Measurements from ENCODE around the gene ZNF467. TPM values are rescaled to one million over a fixed set of nuclear protein-coding genes. Genes with fewer than 3 reads are reported as not detected.

Gene ZNF467
- total and polyA plus RNA-seq, 2 donors (not counting 3 experiments of a cell fraction or from before 2014, with no cell fraction given) = 4.2 to 8.9 TPM

DNA sequence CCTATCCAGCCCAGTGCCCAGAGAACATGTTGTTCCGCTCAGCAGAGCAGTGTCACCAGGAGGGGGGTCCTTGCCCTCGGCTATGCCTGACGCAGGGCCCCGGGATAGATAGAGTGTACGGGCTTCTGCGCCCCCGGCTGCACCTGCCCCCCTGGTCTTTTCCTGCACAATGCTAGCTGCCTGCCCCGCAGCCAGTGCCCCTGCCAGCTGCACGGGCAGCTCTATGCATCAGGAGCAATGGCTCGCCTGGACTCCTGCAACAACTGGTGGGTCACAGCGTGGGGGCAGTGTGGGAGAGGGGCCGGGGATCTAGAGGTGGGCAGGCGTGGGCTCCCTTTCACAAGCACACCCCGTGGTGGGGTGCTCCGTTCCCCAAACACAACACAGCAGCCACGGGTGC is 33.3 kb upstream of the ZNF467 start:
- no TSS peak for BruUV-seq (replicated peaks)
- H3K9ac ChIP-seq (replicated peaks; ENCODE audit: extremely low read depth, insufficient read depth, low read length) = no peak overlapping the region
- no peaks in the 10 kb centered on the region for H4K20me1 ChIP-seq (replicated peaks; ENCODE audit: control insufficient read depth, extremely low read depth, insufficient read depth, low read length)
- H3K27ac ChIP-seq (ENCODE audit: insufficient read depth, low read depth, low read length) = no peak overlapping the region
- CTCF ChIA-PET = interaction anchor here (0.6 to 3.0 kb wide), 19 partner anchors 9 to 1977 kb away, joined by 3 to 12 read pairs (median 4); partner anchors contain the start of gene ZNF862
- no peaks in the 10 kb centered on the region for H3K27me3 ChIP-seq (ENCODE audit: control insufficient read depth in 2 of 2, insufficient read depth in 2 of 2, low read length in 2 of 2)
- no peak overlapping the region for H3K4me2 ChIP-seq (ENCODE audit: insufficient read depth, low read length)
- H3K4me1 ChIP-seq (ENCODE audit: control insufficient read depth, extremely low read depth, insufficient read depth, low read length) = no peaks in the 10 kb centered on the region
- H3K9me3 ChIP-seq (replicated peaks; ENCODE audit: control insufficient read depth, insufficient read depth, low read length) = no peaks in the 10 kb centered on the region
- no peaks in the 10 kb centered on the region for H3K36me3 ChIP-seq (ENCODE audit: control insufficient read depth in 2 of 2, extremely low read depth in 1 of 2, insufficient read depth in 2 of 2, low read length in 2 of 2)
- DNase-seq (ENCODE audit: low read depth, low spot score) = no peak
- POLR2A ChIA-PET = no interaction called here
- H3K4me3 ChIP-seq (replicated peaks in 1 of 3; ENCODE audit: insufficient read depth in 1 of 3, low read depth in 1 of 3, low read length in 3 of 3) = no peak overlapping the region
- H2AFZ ChIP-seq (ENCODE audit: low read depth, low read length) = no peak overlapping the region
- TF ChIP-seq EZH2 (IDR thresholded peaks at IDR 0.05; ENCODE audit: borderline replicate concordance, low read depth, low read length, severe bottlenecking) (no peak), MYC (IDR thresholded peaks at IDR 0.05; ENCODE audit: low read depth, low read length) (no peak), POLR2AphosphoS5 (IDR thresholded peaks at IDR 0.05; ENCODE audit: insufficient read depth, low read depth, low read length) (no peak), JUN (IDR thresholded peaks at IDR 0.05; ENCODE audit: borderline replicate concordance, insufficient read depth, insufficient read length, low read depth) (no peak), GATA2 (IDR thresholded peaks at IDR 0.05; ENCODE audit: insufficient read depth, insufficient read length, low read depth, low read length) (no peak), FOS (IDR thresholded peaks at IDR 0.05; ENCODE audit: borderline replicate concordance, insufficient read depth, low read length) (no peak), POLR2A (IDR thresholded peaks at IDR 0.05; ENCODE audit: low read depth, low read length) (no peak)
- TF ChIP-seq, protein P1, sequence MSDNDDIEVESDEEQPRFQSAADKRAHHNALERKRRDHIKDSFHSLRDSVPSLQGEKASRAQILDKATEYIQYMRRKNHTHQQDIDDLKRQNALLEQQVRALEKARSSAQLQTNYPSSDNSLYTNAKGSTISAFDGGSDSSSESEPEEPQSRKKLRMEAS (IDR thresholded peaks at IDR 0.05; ENCODE audit: insufficient read depth, insufficient read length) = no peak
- TF ChIP-seq, protein P2, sequence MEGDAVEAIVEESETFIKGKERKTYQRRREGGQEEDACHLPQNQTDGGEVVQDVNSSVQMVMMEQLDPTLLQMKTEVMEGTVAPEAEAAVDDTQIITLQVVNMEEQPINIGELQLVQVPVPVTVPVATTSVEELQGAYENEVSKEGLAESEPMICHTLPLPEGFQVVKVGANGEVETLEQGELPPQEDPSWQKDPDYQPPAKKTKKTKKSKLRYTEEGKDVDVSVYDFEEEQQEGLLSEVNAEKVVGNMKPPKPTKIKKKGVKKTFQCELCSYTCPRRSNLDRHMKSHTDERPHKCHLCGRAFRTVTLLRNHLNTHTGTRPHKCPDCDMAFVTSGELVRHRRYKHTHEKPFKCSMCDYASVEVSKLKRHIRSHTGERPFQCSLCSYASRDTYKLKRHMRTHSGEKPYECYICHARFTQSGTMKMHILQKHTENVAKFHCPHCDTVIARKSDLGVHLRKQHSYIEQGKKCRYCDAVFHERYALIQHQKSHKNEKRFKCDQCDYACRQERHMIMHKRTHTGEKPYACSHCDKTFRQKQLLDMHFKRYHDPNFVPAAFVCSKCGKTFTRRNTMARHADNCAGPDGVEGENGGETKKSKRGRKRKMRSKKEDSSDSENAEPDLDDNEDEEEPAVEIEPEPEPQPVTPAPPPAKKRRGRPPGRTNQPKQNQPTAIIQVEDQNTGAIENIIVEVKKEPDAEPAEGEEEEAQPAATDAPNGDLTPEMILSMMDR (IDR thresholded peaks at IDR 0.05; ENCODE audit: extremely low read depth in 1 of 2, insufficient read depth in 1 of 2, low read depth in 1 of 2, low read length in 2 of 2) = no peak
- H3K79me2 ChIP-seq (ENCODE audit: control insufficient read depth, insufficient read depth, low read length) = no peaks in the 10 kb centered on the region
- H3K9me1 ChIP-seq (replicated peaks; ENCODE audit: control insufficient read depth, extremely low read depth, insufficient read depth, low read length) = no peaks in the 10 kb centered on the region
- intact Hi-C loops (cut with micrococcal nuclease) = loop anchor here (5.0 kb wide), 1 partner anchor 471 kb away; no protein-coding TSS in a partner anchor
- dilution Hi-C loops (cut with MboI; ENCODE audit: extremely low pct_ligation_motif_present, low sequenced_read_pairs) = no loop called here
- FAIRE-seq = no peak

Measured in endothelial cell of umbilical vein (primary cell).